ENCODE data around the gene PFN3. TPM values are rescaled to one million over a fixed set of nuclear protein-coding genes. Genes with fewer than 3 reads are reported as not detected.

PFN3 gene
- total RNA-seq, 1 donor from 2014 or later: not detected

DNA sequence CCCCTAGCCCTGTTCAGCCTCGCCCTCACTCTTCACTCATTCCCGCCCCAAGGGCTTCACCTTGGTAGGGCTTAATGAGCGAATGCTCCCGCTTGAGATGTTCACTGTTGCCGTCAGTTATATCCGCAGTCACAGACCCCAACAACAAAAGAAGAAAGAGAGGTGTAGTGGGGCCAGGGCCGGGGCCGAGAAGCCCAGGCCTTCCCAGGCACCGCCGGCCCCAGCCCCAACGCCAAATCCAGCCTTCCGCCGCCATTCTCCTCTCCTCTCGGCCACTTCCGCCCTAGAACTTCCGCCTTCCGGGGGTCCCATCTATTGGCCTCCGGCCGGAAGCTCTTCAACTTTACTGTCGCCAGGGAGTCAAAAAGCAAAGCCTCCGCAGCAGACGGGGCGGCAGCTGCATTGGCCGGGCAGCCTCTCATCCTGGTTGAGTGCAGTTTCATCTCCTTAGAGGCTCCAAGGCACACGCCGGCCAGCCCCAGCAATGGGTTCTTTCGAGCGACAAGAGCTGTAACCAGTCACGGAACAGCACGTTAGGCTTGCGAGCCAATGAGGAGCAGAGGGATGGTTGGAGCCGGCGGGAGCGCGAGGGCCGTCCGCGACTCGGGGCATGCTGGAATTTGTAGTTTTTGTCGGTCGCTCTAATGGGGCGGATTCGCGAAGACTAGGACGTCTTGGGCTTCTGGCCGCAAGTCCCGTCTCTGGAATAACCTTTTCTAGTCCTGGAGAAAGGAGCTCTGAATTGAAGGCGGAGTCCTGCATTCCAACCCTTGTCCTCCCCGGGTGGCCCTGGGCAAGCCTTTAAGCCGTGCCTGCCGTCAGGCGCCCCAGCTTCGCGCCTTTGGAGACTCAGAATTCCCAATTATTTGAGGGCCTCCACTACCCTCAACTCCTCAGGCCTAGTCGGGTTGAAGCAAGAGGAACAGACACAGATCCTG is 48.8 kb downstream of the PFN3 start, which contains the start of gene LMAN2:
LMAN2 (minus strand) TSS at position 277 of the 938 bp plus-strand sequence; CDS start at position 256, 21 bp downstream.
- no peak for TF ChIP-seq CTCF (IDR thresholded peaks at IDR 0.05; ENCODE audit: borderline replicate concordance)
- H3K4me1 ChIP-seq: peaks cover 42% of the 10 kb centered on the region
- intact Hi-C loops (cut with micrococcal nuclease): no loop called here

DNA sequence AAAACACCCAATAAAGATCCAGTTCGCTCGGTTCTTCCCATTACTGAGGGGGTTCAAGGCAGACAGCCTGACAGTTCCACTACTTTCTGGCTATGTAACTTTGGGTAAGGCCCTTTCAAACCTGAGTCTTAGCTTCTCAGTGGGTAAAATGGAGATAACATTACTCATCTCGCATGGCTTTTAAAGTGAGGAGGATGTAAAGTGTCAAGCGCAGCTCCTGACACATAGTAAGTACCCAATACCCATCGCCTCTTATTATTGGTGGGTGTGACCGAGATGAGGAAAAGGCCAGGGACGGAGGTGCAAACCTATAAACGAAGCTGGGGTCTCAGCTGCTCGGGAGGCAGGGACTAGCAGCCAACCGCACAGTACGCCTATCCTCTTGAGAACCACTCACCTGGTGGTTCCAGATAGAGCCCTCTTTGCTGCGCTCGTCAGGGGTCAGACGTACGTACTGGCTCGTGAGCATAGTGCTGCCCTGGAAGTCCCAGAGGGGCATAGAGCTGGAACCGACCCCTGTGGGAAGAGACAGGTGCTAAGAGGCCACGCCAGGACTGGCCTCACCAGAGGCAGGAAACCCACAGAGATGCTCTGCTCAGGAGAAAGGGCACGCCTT is 49.6 kb downstream of the PFN3 start:
- peak overlapping the region; percentile 98 for H3K27ac ChIP-seq (replicated peaks)
- H3K4me1 ChIP-seq: peaks cover 44% of the 10 kb centered on the region
- TF ChIP-seq CTCF (IDR thresholded peaks at IDR 0.05; ENCODE audit: borderline replicate concordance): no peak
- peaks cover 27% of the 10 kb centered on the region for H3K36me3 ChIP-seq
- no peaks in the 10 kb centered on the region for H3K9me3 ChIP-seq (replicated peaks)
- peak overlapping the region; percentile 100 for H3K4me3 ChIP-seq
- intact Hi-C loops (cut with micrococcal nuclease): no loop called here
- DNase-seq: no peak
- no peaks in the 10 kb centered on the region for H3K27me3 ChIP-seq (ENCODE audit: low read depth)

More for the DNA sequence above, 48.8 kb downstream of the PFN3 start, which contains the start of gene LMAN2:
- Histone ChIP-seq H3K4me3 (peak within 1 kb of the TSS; percentile 100), H3K27me3 (ENCODE audit: low read depth) (no peaks in the 10 kb centered on the region), H3K36me3 (peaks cover 24% of the 10 kb centered on the region), H3K27ac (replicated peaks) (peak within 1 kb of the TSS; percentile 98), H3K9me3 (replicated peaks) (no peaks in the 10 kb centered on the region)
- DNase-seq: peak; percentile 93

Other genes starting within 250 kb of the PFN3 start
- gene RAB24, start 96.9 kb downstream of the PFN3 start, total RNA-seq: 25.3 TPM
- 40.0 TPM for gene PRELID1, start 96.9 kb downstream of the PFN3 start, total RNA-seq
- gene MXD3, start 88.8 kb downstream of the PFN3 start, total RNA-seq: 2.3 TPM
- gene LMAN2, start 49.0 kb downstream of the PFN3 start, total RNA-seq: 60.0 TPM
- gene RGS14, start 42.7 kb downstream of the PFN3 start, total RNA-seq: 4.6 TPM
- gene SLC34A1, start 16.2 kb downstream of the PFN3 start, total RNA-seq: not detected
- gene F12, start 8.9 kb upstream of the PFN3 start, total RNA-seq: not detected
- 15.6 TPM for gene GRK6, start 26.0 kb upstream of the PFN3 start, total RNA-seq
- gene PRR7, start 46.2 kb upstream of the PFN3 start, total RNA-seq: 2.1 TPM
- 21.8 TPM for gene DBN1, start 73.0 kb upstream of the PFN3 start, total RNA-seq
- gene PDLIM7, start 96.9 kb upstream of the PFN3 start, total RNA-seq: 54.4 TPM
- gene DOK3, start 109.2 kb upstream of the PFN3 start, total RNA-seq: 3.3 TPM
- 29.7 TPM for gene DDX41, start 116.3 kb upstream of the PFN3 start, total RNA-seq
- 21.5 TPM for gene FAM193B, start 153.9 kb upstream of the PFN3 start, total RNA-seq
- gene TMED9, start 191.5 kb upstream of the PFN3 start, total RNA-seq: 68.7 TPM
- gene B4GALT7, start 199.5 kb upstream of the PFN3 start, total RNA-seq: 17.2 TPM

Measured in left ventricle myocardium inferior (tissue), 1 donor.